ENCODE data around the gene PLEK. TPM values are rescaled to one million over a fixed set of nuclear protein-coding genes. Genes with fewer than 3 reads are reported as not detected.

The PLEK gene
- total RNA-seq, 4 donors from 2014 or later = 3.4 to 12.0 (median 7.9) TPM

DNA sequence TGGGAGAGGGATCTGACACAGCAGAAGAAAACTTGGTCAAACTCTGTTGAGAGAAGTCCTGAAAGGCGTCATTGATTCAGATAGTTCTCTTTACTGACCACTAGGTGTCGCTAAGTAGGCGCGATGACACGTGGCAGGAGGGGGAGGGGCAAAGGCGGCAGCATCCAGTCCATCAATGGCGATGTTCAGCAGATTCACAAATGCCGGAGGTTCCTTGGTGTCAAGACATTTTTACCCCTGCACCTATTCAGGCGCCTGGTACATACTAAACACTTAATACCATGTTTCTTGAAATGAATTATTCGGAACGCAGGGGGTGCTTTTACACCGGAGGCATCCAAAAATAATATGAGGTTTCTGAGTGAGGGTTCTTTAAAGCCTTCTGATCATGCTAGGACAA, 3.0 kb upstream of the PLEK start:
- intact Hi-C loops (cut with DNase I) = no loop called here
- no peaks in the 10 kb centered on the region for H3K4me1 ChIP-seq
- WGBS, 2 donors = 27 to 34% methylated on average over 12 of the region's 12 CpGs
- DNase-seq = peak; percentile 51 to 67
- H3K27ac ChIP-seq = no peak overlapping the region
- TF ChIP-seq, protein P1, sequence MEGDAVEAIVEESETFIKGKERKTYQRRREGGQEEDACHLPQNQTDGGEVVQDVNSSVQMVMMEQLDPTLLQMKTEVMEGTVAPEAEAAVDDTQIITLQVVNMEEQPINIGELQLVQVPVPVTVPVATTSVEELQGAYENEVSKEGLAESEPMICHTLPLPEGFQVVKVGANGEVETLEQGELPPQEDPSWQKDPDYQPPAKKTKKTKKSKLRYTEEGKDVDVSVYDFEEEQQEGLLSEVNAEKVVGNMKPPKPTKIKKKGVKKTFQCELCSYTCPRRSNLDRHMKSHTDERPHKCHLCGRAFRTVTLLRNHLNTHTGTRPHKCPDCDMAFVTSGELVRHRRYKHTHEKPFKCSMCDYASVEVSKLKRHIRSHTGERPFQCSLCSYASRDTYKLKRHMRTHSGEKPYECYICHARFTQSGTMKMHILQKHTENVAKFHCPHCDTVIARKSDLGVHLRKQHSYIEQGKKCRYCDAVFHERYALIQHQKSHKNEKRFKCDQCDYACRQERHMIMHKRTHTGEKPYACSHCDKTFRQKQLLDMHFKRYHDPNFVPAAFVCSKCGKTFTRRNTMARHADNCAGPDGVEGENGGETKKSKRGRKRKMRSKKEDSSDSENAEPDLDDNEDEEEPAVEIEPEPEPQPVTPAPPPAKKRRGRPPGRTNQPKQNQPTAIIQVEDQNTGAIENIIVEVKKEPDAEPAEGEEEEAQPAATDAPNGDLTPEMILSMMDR (IDR thresholded peaks at IDR 0.05) = peak in 5 of 6 experiments; percentile 54 to 68 (median 60)
- no peak for TF ChIP-seq POLR2A (IDR thresholded peaks at IDR 0.05)
- no peak overlapping the region for H3K4me3 ChIP-seq (replicated peaks in 1 of 3)
- no peaks in the 10 kb centered on the region for H3K27me3 ChIP-seq
- H3K9me3 ChIP-seq = no peaks in the 10 kb centered on the region
- no peaks in the 10 kb centered on the region for H3K36me3 ChIP-seq

- intact Hi-C loops (cut with DNase I) = no loop called here
- TF ChIP-seq, protein P1 (IDR thresholded peaks at IDR 0.05) = no peak
- TF ChIP-seq POLR2A (IDR thresholded peaks at IDR 0.05) = no peak
- 84% methylated on average over 7 of the region's 7 CpGs for WGBS, 2 donors
Measured at GRCh38 chr2:68362749-68363148, 2.3 kb upstream of the PLEK start.

GRCh38 chr2:68363721-68364120, 1.4 kb upstream of the PLEK start:
- TF ChIP-seq POLR2A (IDR thresholded peaks at IDR 0.05) = no peak
- TF ChIP-seq, protein P1 (IDR thresholded peaks at IDR 0.05) = no peak
- H3K36me3 ChIP-seq = no peaks in the 10 kb centered on the region
- WGBS, 2 donors = 92 to 95% methylated on average over 4 of the region's 4 CpGs
- DNase-seq = no peak
- H3K4me3 ChIP-seq (replicated peaks in 1 of 3) = no peak overlapping the region
- intact Hi-C loops (cut with DNase I) = no loop called here
- no peak overlapping the region for H3K27ac ChIP-seq
- H3K27me3 ChIP-seq = no peaks in the 10 kb centered on the region
- H3K9me3 ChIP-seq = no peaks in the 10 kb centered on the region
- H3K4me1 ChIP-seq = no peaks in the 10 kb centered on the region

More at GRCh38 chr2:68362749-68363148, 2.3 kb upstream of the PLEK start:
- DNase-seq = no peak
- Histone ChIP-seq H3K27ac (no peak overlapping the region), H3K36me3 (no peaks in the 10 kb centered on the region), H3K4me1 (no peaks in the 10 kb centered on the region), H3K9me3 (no peaks in the 10 kb centered on the region), H3K27me3 (no peaks in the 10 kb centered on the region), H3K4me3 (replicated peaks in 1 of 3) (no peak overlapping the region)

DNA sequence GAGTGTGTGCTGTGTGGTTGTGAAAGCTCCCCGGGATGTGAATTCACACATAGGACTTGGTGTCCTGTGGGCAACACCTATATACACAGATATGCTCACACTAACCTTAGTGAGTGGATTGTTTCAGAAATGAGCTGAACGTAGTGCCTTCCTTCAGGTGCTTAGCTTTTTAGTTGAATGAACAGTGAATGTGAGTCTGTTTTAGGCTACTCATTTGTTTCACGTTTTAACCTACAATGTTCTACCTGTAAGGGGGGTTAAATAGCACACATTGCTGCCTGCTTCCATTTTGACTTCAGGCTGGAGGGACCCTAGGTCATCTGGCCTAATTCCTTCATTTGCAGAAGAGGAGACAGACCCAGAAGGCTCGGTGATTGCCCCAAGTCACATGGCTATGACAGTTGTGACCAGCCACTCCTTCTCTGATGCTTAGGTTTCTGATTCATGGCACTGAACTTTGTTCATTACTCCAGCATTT, 1.0 kb downstream of the PLEK start:
- no peak for DNase-seq
- Histone ChIP-seq H3K27ac (no peak overlapping the region), H3K36me3 (no peaks in the 10 kb centered on the region), H3K9me3 (no peaks in the 10 kb centered on the region), H3K4me1 (no peaks in the 10 kb centered on the region), H3K27me3 (no peaks in the 10 kb centered on the region), H3K4me3 (replicated peaks in 1 of 3) (no peak overlapping the region)
- WGBS, 2 donors = 82 to 83% methylated on average over 4 of the region's 4 CpGs
- no peak for TF ChIP-seq POLR2A (IDR thresholded peaks at IDR 0.05)
- TF ChIP-seq, protein P1 (IDR thresholded peaks at IDR 0.05) = no peak
- intact Hi-C loops (cut with DNase I) = no loop called here

- Histone ChIP-seq H3K4me3 (replicated peaks in 1 of 3) (no peak overlapping the region), H3K4me1 (no peaks in the 10 kb centered on the region), H3K27ac (no peak overlapping the region), H3K27me3 (no peaks in the 10 kb centered on the region), H3K9me3 (no peaks in the 10 kb centered on the region), H3K36me3 (no peaks in the 10 kb centered on the region)
- WGBS, 2 donors = 65 to 71% methylated on average over 5 of the region's 5 CpGs
- TF ChIP-seq, protein P1 (IDR thresholded peaks at IDR 0.05) = no peak
- TF ChIP-seq POLR2A (IDR thresholded peaks at IDR 0.05) = no peak
- intact Hi-C loops (cut with DNase I) = no loop called here
- DNase-seq = no peak
Measured at GRCh38 chr2:68367953-68368653, 3.0 kb downstream of the PLEK start.
